GM12801 (cell line): ENCODE measurements around the gene CDH8.

Experiments used
- CTCF ChIP-seq: IDR thresholded peaks from one replicate; pipeline ENCODE4 v1.5.1; 2011; ENCODE audit warnings: control low read depth; ENCODE audit not compliant: insufficient read length; ENCODE audit errors: extremely low read depth

CDH8 gene

GRCh38 chr16:62029947-62030346, 6.3 kb downstream of the CDH8 start:
- TF ChIP-seq CTCF = no peak

- TF ChIP-seq CTCF = no peak
Observed at GRCh38 chr16:62022688-62023087, 13.6 kb downstream of the CDH8 start.

GRCh38 chr16:62021161-62021581, 15.1 kb downstream of the CDH8 start:
- no peak for TF ChIP-seq CTCF

- TF ChIP-seq CTCF = no peak
Observed at GRCh38 chr16:62020681-62021080, 15.6 kb downstream of the CDH8 start.

GRCh38 chr16:62019851-62020250, 16.4 kb downstream of the CDH8 start:
- TF ChIP-seq CTCF = no peak

- no peak for TF ChIP-seq CTCF
Observed at GRCh38 chr16:62018301-62019060, 17.8 kb downstream of the CDH8 start.

GRCh38 chr16:62014319-62014923, 21.8 kb downstream of the CDH8 start:
- no peak for TF ChIP-seq CTCF
